HL-60 (cell line): ENCODE results near the gene ANKRD13D.

ENCODE experiments used
- GABPA ChIP-seq: IDR thresholded peaks from 2 replicates; pipeline ENCODE4 v1.6.1; 2012; ENCODE audit warnings: low read depth
- POLR2AphosphoS5 ChIP-seq: IDR thresholded peaks from 2 replicates; pipeline ENCODE4 v1.6.1; 2012; ENCODE audit warnings: low read depth
- REST ChIP-seq: IDR thresholded peaks from 2 replicates; pipeline ENCODE4 v1.6.1; 2012; ENCODE audit warnings: low read depth; ENCODE audit not compliant: insufficient replicate concordance
- TF ChIP-seq, protein P1 (sequence below): IDR thresholded peaks from one replicate; pipeline ENCODE4 v1.5.1; 2011; ENCODE audit warnings: low read length, control low read depth, inconsistent platforms; ENCODE audit not compliant: insufficient read depth

DNA sequence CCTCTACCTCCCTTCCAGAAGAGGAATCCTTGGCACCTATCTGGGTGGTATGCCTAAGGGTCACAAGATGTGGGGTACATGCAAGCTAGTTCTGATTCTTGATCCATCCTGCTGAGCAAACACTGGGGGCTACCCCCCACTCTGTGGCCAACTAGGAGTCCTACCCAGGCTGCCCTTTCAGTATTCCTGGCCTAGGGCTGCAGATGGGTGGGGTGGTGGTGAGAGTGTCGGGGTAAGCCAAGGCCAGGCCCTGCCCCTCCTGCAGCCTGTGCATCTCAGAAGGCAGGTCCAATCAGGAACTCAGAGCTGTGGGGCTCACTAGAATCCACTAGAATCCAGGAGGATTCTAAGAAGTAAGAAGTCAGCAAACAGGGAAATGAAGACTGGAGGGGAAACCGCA lies 25.1 kb downstream of the ANKRD13D start:
- TF ChIP-seq, protein P1, sequence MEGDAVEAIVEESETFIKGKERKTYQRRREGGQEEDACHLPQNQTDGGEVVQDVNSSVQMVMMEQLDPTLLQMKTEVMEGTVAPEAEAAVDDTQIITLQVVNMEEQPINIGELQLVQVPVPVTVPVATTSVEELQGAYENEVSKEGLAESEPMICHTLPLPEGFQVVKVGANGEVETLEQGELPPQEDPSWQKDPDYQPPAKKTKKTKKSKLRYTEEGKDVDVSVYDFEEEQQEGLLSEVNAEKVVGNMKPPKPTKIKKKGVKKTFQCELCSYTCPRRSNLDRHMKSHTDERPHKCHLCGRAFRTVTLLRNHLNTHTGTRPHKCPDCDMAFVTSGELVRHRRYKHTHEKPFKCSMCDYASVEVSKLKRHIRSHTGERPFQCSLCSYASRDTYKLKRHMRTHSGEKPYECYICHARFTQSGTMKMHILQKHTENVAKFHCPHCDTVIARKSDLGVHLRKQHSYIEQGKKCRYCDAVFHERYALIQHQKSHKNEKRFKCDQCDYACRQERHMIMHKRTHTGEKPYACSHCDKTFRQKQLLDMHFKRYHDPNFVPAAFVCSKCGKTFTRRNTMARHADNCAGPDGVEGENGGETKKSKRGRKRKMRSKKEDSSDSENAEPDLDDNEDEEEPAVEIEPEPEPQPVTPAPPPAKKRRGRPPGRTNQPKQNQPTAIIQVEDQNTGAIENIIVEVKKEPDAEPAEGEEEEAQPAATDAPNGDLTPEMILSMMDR = no peak
- TF ChIP-seq GABPA (no peak), POLR2AphosphoS5 (no peak), REST (no peak)
